Measurements from ENCODE around the gene NSUN7.

GRCh38 chr4:40837094-40837870 lies 87.5 kb downstream of the NSUN7 start:
- TF ChIP-seq, protein P1, sequence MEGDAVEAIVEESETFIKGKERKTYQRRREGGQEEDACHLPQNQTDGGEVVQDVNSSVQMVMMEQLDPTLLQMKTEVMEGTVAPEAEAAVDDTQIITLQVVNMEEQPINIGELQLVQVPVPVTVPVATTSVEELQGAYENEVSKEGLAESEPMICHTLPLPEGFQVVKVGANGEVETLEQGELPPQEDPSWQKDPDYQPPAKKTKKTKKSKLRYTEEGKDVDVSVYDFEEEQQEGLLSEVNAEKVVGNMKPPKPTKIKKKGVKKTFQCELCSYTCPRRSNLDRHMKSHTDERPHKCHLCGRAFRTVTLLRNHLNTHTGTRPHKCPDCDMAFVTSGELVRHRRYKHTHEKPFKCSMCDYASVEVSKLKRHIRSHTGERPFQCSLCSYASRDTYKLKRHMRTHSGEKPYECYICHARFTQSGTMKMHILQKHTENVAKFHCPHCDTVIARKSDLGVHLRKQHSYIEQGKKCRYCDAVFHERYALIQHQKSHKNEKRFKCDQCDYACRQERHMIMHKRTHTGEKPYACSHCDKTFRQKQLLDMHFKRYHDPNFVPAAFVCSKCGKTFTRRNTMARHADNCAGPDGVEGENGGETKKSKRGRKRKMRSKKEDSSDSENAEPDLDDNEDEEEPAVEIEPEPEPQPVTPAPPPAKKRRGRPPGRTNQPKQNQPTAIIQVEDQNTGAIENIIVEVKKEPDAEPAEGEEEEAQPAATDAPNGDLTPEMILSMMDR (IDR thresholded peaks at IDR 0.05): no peak
- no peak for TF ChIP-seq POLR2A (IDR thresholded peaks at IDR 0.05)
